Progenitor cell of endocrine pancreas (in vitro differentiated cells): ENCODE measurements around the gene WIPF2. TPM values are rescaled to one million over a fixed set of nuclear protein-coding genes. Genes with fewer than 3 reads are reported as not detected.

ENCODE experiments used
- DNase-seq: peaks from one replicate; pipeline ENCODE4 v3.0.0; 2021; ENCODE audit warnings: low spot score; ENCODE audit not compliant: unreplicated experiment
- H3K27ac Mint-ChIP-seq: 2 replicates; pipeline ENCODE4 v1.8.0; 2021; ENCODE audit warnings: mild to moderate bottlenecking, moderate library complexity, mixed read lengths
- H3K27me3 Mint-ChIP-seq: 2 replicates; pipeline ENCODE4 v1.8.0; 2021; ENCODE audit warnings: mixed read lengths
- H3K36me3 Mint-ChIP-seq: 2 replicates; pipeline ENCODE4 v1.8.0; 2022; ENCODE audit warnings: mixed read lengths; ENCODE audit not compliant: insufficient read depth
- H3K4me1 Mint-ChIP-seq: 2 replicates; pipeline ENCODE4 v1.8.0; 2021; ENCODE audit warnings: low read depth, mixed read lengths
- H3K4me3 Mint-ChIP-seq: 2 replicates; pipeline ENCODE4 v1.8.0; 2021; ENCODE audit warnings: low read depth, mild to moderate bottlenecking, moderate library complexity, mixed read lengths
- H3K9me3 Mint-ChIP-seq: 2 replicates; pipeline ENCODE4 v1.8.0; 2021; ENCODE audit warnings: low read depth, mixed read lengths
- CTCF ChIP-seq: fragments of 200-600 bp; sonication (generic); IDR thresholded peaks from one replicate; pipeline ENCODE4 v1.5.0; 2021; ENCODE audit warnings: antibody characterized with exemption, mild to moderate bottlenecking; ENCODE audit not compliant: unreplicated experiment
- microRNA-seq: library from miRNA; unstranded; fragments of <30 nt; microRNA quantifications from one replicate; pipeline ENCODE4 v1.1.0, GENCODE V29; 2020; ENCODE audit warnings: borderline number of aligned reads; ENCODE audit not compliant: unreplicated experiment
- total RNA-seq: library from RNA; stranded (reverse); gene quantifications from 2 replicates; pipeline ENCODE4 v1.2.1, GENCODE V29; 2021

WIPF2 gene
- total RNA-seq, 1 donor from 2014 or later: 38.2 TPM

DNA sequence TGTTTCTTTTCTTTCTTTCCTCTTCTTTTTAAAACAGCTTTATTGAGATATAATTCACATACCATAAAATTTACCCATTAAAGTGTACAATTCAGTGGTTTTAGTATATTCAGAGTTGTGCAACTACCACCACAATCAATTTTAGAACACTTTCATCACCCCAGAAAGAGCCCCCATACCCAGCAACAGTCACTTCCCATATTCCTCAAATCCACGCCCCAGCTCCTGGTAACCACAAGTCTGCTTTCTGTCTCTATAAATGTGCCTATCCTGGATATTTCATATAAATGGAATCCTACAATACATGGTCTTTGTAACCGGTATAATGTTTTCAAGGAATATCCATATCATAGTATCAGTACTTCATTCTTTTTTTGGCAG is 109.3 kb downstream of the WIPF2 start:
- Mint-ChIP-seq H3K4me3 (no peak overlapping the region), H3K27ac (peak overlapping the region; percentile 82)

DNA sequence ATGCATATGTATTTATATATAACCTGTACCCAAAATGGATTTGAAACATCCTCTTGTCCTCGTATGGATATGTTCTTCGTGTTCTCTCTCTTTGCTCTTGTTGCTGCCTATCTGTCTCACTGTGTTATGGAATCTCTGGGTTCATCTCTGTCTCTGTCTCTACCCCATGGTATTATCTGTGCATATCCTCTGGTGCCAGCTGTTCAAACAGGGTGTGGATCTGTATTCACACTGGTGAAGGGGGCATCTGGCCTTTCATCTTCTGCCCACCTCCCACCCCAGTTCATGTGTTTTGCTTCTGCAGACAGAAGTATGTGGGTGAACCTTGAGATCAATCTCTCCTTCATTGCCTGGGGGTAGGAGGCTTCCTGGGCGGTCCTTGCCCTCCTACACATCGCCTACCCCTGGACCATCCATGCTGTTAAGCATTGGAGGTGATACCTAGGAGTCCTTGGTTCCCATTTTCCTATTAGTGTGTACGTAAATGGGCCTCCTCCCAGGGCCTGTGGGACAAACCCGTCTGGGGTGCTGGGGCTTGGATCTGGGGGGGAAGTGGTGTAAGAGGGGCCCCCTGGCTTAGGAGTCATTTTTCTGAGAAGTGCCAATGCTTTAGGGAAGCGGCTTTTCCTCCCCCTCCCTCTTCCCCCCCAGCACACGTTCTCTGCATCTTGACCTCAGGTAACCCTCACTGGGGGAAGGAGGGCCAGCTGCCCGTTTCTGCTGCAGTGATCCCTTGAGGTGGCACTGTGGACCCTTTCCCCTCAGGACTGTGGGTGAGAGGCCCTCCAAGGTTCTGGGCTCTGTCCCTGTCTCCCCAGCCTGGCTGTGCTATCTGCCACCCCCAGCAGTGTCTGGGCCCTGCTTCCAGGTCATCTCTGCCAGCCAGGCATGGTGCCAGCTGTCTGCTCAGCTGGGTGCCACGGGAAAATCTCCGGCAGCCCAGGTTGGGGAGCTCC is 111.0 kb downstream of the WIPF2 start:
- no peak for TF ChIP-seq CTCF
- peaks cover 48% of the 10 kb centered on the region for H3K4me1 Mint-ChIP-seq
- H3K27me3 Mint-ChIP-seq: no peaks in the 10 kb centered on the region
- H3K27ac Mint-ChIP-seq: no peak overlapping the region
- H3K36me3 Mint-ChIP-seq: peaks cover 4% of the 10 kb centered on the region
- no peak for DNase-seq
- no peaks in the 10 kb centered on the region for H3K9me3 Mint-ChIP-seq
- no peak overlapping the region for H3K4me3 Mint-ChIP-seq

More for the DNA sequence above, 109.3 kb downstream of the WIPF2 start:
- Mint-ChIP-seq H3K9me3 (no peaks in the 10 kb centered on the region), H3K4me1 (peaks cover 38% of the 10 kb centered on the region), H3K36me3 (peaks cover 4% of the 10 kb centered on the region), H3K27me3 (no peaks in the 10 kb centered on the region)
- TF ChIP-seq CTCF: no peak
- DNase-seq: no peak

GRCh38 chr17:40330850-40331470 is 111.9 kb downstream of the WIPF2 start:
- Mint-ChIP-seq H3K4me1 (peaks cover 49% of the 10 kb centered on the region), H3K36me3 (peaks cover 4% of the 10 kb centered on the region), H3K9me3 (no peaks in the 10 kb centered on the region), H3K27me3 (no peaks in the 10 kb centered on the region), H3K27ac (peak overlapping the region; percentile 93), H3K4me3 (no peak overlapping the region)
- no peak for TF ChIP-seq CTCF
- DNase-seq: no peak

DNA sequence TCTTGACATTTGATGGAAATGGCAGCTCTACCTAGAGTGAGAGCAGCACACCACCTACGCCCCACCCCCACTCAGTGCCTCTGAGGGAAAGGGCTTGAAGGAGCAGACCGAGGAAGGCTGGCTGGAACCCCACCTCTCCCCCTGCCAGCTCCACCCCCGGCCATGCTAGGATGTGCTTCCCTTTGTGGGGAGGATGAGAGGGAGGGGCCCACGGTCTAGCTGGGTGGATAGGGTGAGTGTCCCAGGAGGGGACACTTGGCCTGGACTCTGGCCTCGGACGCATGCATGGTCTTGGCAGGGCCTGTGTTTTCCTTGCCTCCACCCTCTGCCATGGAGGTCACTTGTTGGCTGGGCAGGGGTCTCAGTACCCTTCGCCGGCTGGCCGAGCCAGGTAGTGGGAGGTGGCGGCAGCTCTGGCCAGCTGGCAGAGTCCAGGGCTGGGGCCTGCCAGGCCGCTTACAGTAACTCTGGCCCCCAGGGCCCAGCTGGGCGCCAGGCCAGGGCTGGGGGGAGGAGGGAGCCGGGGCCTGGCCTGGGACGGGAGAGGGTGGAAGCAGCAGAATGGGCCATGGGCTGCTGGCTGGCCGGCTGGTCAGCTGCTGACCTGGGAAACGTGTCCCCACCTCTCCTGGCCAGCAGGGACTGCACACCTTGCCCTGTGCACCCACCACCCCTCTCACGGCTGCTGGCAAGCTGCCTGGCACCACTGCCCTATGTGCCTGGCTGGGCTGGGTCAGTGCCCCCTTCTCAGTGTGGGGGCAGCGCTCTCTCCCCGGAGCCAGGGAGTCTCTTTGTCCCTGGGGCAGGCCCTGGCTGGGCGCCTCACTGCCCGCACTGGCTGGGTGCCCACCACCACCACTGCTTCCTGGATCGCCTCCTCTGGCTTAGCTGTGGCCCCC is 112.9 kb downstream of the WIPF2 start:
- H3K4me1 Mint-ChIP-seq: peaks cover 44% of the 10 kb centered on the region
- DNase-seq: no peak
- TF ChIP-seq CTCF: no peak
- no peaks in the 10 kb centered on the region for H3K9me3 Mint-ChIP-seq
- peaks cover 4% of the 10 kb centered on the region for H3K36me3 Mint-ChIP-seq
- H3K4me3 Mint-ChIP-seq: no peak overlapping the region
- no peaks in the 10 kb centered on the region for H3K27me3 Mint-ChIP-seq
- H3K27ac Mint-ChIP-seq: peak overlapping the region; percentile 93

Small RNA genes lying within 50 kb of the gene (microRNA-seq; reads per million reads assigned to microRNA genes)
- not detected for gene MIR6867

Other genes starting within 250 kb of the WIPF2 start
- 117 and 119 TPM in 2 replicates for gene PSMD3, start 238.5 kb upstream of the WIPF2 start, total RNA-seq
- not detected in 2 replicates for gene CSF3, start 203.9 kb upstream of the WIPF2 start, total RNA-seq
- gene MED24, start 164.9 kb upstream of the WIPF2 start, total RNA-seq: 143 and 161 TPM in 2 replicates
- 21.3 and 25.0 TPM in 2 replicates for gene THRA, start 156.3 kb upstream of the WIPF2 start, total RNA-seq
- gene NR1D1, start 118.7 kb upstream of the WIPF2 start, total RNA-seq: 2.4 and 2.6 TPM in 2 replicates
- 137 and 143 TPM in 2 replicates for gene MSL1, start 97.3 kb upstream of the WIPF2 start, total RNA-seq
- gene CASC3, start 78.8 kb upstream of the WIPF2 start, total RNA-seq: 121 and 122 TPM in 2 replicates
- 17.0 and 18.3 TPM in 2 replicates for gene RAPGEFL1, start 41.8 kb upstream of the WIPF2 start, total RNA-seq
- gene CDC6, start 68.6 kb downstream of the WIPF2 start, total RNA-seq: 35.7 and 38.5 TPM in 2 replicates
- 50.8 and 51.3 TPM in 2 replicates for gene RARA, start 89.9 kb downstream of the WIPF2 start, total RNA-seq
- gene GJD3, start 145.4 kb downstream of the WIPF2 start, total RNA-seq: not detected in 2 replicates
- 111 and 114 TPM in 2 replicates for gene TOP2A, start 198.6 kb downstream of the WIPF2 start, total RNA-seq
- gene IGFBP4, start 224.1 kb downstream of the WIPF2 start, total RNA-seq: 3.6 and 4.3 TPM in 2 replicates